ENCODE data around the gene PID1.
"Not testable (repeated sequence)": the region's sequence is repeated elsewhere in the genome, so short reads cannot be mapped to it uniquely, and the experiment has no call there.

PID1 gene

GRCh38 chr2:229212241-229212640 lies 58.8 kb downstream of the PID1 start:
- DNase-seq (ENCODE audit: low read depth in 2 of 2): no peak

DNA sequence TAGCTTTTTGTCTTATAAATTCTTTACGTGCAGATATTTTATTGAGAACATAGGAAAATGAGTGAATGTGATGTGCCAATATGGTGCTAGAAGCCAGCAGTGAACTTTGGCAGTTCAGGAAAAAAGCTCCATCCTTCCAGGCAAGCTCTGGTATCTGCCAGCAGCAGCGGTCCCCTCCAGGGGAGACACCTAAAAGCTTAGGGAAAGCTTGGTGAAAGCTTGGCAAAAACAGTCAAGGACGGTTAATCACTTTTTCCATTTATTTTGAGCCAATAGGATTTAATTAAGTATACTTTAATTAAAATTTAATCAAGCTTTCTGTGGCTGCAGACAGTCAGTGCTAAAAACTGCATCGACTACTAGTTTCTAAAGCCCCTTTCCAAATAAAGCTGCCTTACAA lies 60.4 kb downstream of the PID1 start:
- DNase-seq (ENCODE audit: low read depth in 2 of 2): no peak

DNA sequence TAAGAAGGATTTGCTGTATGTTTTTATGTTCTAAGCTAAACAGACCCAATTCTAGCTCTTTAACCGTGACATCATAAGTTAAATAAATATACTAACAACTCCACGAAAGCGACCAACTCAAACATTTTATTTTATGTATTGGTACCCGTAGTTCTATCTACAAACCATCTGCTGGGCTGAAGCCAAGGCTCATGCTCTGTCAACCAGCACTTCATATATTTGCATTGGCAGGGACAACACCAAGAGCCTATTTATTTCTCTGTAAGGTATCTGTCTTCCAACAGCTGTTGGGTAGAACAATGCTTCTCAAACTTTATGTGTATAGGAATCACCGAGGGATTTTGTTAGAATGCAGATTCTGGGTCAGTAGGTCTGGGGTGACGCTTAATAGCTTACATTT lies 64.5 kb downstream of the PID1 start:
- no peak for DNase-seq (ENCODE audit: low read depth in 2 of 2)

DNA sequence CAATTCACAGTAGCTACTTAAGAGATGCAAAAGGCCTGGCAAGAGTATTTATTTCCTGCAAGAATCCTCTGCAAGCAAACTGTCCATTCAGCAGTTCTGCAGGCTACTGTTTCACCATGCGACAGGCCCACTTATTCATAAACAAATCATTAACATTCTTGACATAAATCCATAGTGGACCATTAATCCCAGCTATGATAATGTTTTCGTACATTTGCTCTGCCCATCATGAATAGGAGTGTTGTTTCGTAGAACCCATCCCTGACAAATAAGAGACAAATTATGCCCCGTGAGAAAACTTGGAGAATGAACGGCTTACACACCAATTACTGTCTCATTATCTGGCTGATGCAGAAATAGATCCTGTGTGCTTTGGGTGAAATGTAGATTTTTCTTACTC lies 65.4 kb downstream of the PID1 start:
- no peak for DNase-seq (ENCODE audit: low read depth in 2 of 2)

DNA sequence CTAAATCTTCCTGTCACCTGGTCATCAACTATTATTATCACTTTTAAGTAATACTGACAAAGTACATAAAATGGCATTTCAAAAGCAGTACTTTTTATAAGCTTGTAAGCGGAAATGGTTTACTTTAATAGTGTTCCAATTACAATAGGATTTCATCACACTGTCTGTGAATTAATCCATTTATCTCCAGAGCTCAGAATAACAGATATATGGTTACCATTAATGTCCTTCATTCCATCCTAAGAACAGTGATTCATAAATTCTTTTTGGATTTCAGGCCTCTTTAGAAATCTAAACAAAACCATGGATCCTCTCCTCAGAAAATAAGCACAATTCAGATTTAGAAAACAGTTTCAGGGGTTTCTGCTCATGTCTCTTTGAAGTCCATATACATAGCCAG lies 68.4 kb downstream of the PID1 start:
- no peak for DNase-seq (ENCODE audit: low read depth in 2 of 2)

GRCh38 chr2:229201521-229201920 lies 69.6 kb downstream of the PID1 start:
- DNase-seq (ENCODE audit: low read depth in 2 of 2): no peak

DNA sequence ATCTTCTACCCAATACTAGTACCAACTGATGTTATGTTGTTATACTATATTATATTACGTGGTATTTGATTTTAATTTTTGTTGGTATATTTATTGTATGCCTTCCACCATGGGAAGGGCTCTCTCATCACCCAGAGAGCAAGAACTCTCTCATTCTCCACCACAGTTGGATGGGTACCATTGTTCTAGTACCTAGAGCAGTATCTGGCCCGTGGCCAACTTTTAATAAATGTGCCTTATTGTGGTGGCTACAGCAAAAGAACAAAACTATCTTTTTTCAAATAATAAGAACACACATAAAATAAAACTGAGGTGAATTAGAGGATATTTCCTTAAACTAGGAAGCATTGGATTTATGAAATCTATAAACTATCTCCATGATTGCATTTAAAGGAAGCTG lies 71.8 kb downstream of the PID1 start:
- DNase-seq (ENCODE audit: low read depth in 2 of 2): no peak

- no peak for DNase-seq (ENCODE audit: low read depth in 2 of 2)
These were observed 74.6 kb downstream of the PID1 start for GRCh38 chr2:229196448-229196847.

DNA sequence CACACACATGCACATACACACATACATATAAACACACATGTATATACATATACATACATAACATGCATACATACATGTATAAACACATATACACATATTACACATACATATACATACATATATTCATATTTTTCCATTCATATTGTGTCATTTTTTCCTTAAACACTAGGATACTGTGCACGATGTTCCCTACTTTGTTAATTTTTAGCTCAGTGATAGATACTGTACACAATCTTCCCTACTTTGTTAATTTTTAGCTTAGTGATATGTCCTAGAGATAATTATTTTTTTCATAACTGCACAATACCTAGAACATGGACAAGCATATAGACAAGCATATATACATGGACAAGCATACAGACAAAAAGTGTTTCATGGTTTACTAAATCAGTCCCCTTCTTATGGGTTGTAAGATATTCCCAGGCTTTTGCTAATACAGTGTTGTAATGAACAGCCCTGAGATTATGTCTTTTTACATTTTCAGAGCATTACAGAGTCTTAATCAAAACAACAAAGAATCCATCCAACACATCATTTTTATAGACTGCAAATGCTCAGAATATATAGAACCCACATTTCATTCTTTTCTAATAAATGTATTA lies 75.6 kb downstream of the PID1 start:
- no peak for DNase-seq (ENCODE audit: low read depth in 2 of 2)

- no peak for DNase-seq (ENCODE audit: low read depth in 2 of 2)
These were observed 77.8 kb downstream of the PID1 start for GRCh38 chr2:229193281-229193680.

DNA sequence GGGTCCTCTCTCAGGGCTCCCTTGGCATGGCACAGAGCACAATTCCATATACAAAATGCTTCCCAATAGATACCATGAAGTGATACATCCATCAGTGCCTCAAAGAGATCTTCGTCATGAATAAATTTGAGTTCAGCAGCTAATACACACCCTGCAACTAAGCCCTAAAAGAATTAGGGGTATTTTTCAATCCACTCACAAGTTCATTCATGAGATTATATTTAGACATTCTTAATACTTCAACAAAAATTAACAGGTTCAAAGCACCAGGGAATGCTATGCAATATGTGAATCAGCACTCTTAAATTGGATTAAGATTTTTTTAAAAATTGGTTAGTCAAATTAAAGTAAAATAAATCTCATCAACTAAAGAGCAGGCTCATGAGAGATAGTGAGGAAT lies 79.7 kb downstream of the PID1 start:
- DNase-seq (ENCODE audit: low read depth in 2 of 2): no peak

DNA sequence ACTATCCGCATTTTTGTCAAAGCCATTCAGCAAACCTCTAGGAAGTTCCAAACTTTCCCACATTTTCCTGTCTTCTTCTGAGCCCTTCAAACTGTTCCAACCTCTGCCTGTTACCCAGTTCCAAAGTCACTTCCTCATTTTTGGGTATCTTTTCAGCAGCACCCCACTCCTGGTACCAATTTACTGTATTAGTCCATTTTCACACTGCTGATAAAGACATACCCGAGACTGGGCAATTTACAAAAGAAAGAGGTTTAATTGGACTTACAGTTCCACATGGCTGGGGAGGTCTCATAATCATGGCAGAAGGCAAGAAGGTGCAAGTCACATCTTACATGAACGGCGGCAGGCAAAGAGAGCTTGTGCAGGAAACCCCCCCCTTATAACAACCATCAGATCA lies 84.0 kb downstream of the PID1 start:
- not testable (repeated sequence) for DNase-seq (ENCODE audit: low read depth in 2 of 2)

- DNase-seq (ENCODE audit: low read depth in 2 of 2): no peak
These were observed 89.4 kb downstream of the PID1 start for GRCh38 chr2:229181641-229182040.

DNA sequence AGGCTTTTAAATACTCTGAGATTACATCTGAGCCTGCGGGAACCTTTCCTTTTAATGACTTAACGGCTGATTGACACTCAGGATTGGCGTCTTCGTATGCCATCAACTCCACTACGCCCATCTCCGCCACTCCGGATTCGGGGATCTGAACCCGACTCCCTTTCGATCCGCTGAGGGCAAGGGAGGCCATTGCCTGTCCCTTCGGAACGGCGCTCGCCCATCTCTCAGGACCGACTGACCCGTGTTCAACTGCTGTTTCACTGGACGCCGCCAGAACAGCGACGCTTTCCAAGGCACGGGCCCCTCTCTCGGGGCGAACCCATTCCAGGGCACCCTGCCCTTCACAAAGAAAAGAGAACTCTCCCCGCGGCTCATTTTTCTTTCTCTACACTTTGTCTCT lies 90.4 kb downstream of the PID1 start:
- no peak for DNase-seq (ENCODE audit: low read depth in 2 of 2)

DNA sequence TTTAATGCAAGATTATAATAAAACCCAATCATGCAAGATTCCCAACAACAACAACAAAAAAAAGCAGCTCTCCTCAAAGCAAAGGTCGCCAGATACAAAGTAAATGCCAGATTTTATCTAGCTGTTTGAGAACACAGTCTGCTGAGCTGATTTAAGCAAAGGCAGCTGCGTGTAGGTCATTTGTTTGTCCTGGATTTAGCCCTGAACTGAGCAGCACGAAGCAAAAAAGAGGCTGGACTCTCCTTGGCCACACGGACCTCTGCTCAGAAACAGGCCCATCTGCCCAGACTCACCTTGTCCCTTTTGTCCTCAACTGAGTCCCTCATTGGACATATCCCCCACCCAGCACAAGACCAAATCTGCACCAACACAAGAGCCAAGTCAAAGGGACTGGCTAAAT lies 91.5 kb downstream of the PID1 start:
- no peak for DNase-seq (ENCODE audit: low read depth in 2 of 2)

- no peak for DNase-seq (ENCODE audit: low read depth in 2 of 2)
These were observed 92.4 kb downstream of the PID1 start for GRCh38 chr2:229178706-229179105.

- DNase-seq (ENCODE audit: low read depth in 2 of 2): no peak
These were observed 93.0 kb downstream of the PID1 start for GRCh38 chr2:229178117-229178516.

GRCh38 chr2:229176136-229176535 lies 95.0 kb downstream of the PID1 start:
- DNase-seq (ENCODE audit: low read depth in 2 of 2): no peak

- DNase-seq (ENCODE audit: low read depth in 2 of 2): no peak
These were observed 95.6 kb downstream of the PID1 start for GRCh38 chr2:229175497-229175863.

GRCh38 chr2:229174794-229175496 lies 96.1 kb downstream of the PID1 start:
- DNase-seq (ENCODE audit: low read depth in 2 of 2): no peak

- no peak for DNase-seq (ENCODE audit: low read depth in 2 of 2)
These were observed 97.2 kb downstream of the PID1 start for GRCh38 chr2:229173825-229174359.

DNA sequence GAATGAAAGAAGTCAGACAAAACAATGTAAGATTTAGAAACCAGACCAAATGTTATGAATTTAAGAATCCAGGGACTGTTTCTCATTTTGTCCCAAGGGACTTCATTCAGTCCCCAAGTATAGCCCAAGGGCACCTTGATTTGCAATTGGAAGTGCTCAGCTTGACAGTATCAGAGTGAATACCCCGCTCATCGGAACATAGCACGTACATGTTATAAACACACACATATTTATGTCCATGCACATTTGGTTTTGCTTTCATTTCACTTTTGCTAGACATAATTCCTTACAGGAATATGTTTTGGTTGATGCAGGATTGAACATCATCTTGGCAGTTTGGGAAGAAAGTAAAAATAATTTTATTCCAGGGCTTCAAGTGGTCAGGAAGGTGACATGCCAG lies 100.2 kb downstream of the PID1 start:
- DNase-seq (ENCODE audit: low read depth in 2 of 2): no peak

GRCh38 chr2:229170171-229170570 lies 100.9 kb downstream of the PID1 start:
- no peak for DNase-seq (ENCODE audit: low read depth in 2 of 2)

- DNase-seq (ENCODE audit: low read depth in 2 of 2): no peak
These were observed 101.3 kb downstream of the PID1 start for GRCh38 chr2:229169751-229170150.
